Liver (tissue), 9 donors: Measurements from ENCODE around the gene ROR1. TPM values are rescaled to one million over a fixed set of nuclear protein-coding genes. Genes with fewer than 3 reads are reported as not detected.

ENCODE experiments used
- DNase-seq: peaks from one replicate; pipeline ENCODE4 v3.0.0-alpha.2; 2017; ENCODE audit warnings: low spot score
- H3K27ac ChIP-seq, 2 donors: one replicate each; pipeline ENCODE4 v1.7.0; 2013; ENCODE audit warnings: inconsistent platforms in 2 of 2, low read length in 2 of 2, control low read depth in 1 of 2, low read depth in 1 of 2, mild to moderate bottlenecking in 1 of 2
- H3K27me3 ChIP-seq, 4 donors: one replicate each; pipeline versions ENCODE4 v1.6.1 to v1.7.0; 2013; ENCODE audit warnings: low read length in 3 of 4, inconsistent platforms in 1 of 4, mild to moderate bottlenecking in 1 of 4, moderate library complexity in 1 of 4; ENCODE audit not compliant: control insufficient read depth in 4 of 4, insufficient read depth in 4 of 4
- H3K36me3 ChIP-seq, 4 donors: one replicate each; pipeline versions ENCODE4 v1.6.1 to v1.7.0; 2013; ENCODE audit warnings: low read length in 3 of 4, mild to moderate bottlenecking in 3 of 4, low read depth in 1 of 4, moderate library complexity in 1 of 4; ENCODE audit not compliant: control insufficient read depth in 4 of 4, insufficient read depth in 3 of 4
- H3K4me1 ChIP-seq, 4 donors: one replicate each; pipeline versions ENCODE4 v1.6.1 to v1.7.0; 2013; ENCODE audit warnings: low read length in 3 of 4, mild to moderate bottlenecking in 3 of 4, moderate library complexity in 1 of 4; ENCODE audit not compliant: control insufficient read depth in 4 of 4, insufficient read depth in 4 of 4
- H3K4me3 ChIP-seq, 3 donors: one replicate each; pipeline versions ENCODE4 v1.6.1 to v1.7.0; 2013; ENCODE audit warnings: low read length in 3 of 3, control low read depth in 1 of 3, low read depth in 1 of 3, mild to moderate bottlenecking in 1 of 3
- H3K9ac ChIP-seq, 2 donors: one replicate each; pipeline ENCODE4 v1.7.0; 2013; ENCODE audit warnings: low read length in 2 of 2, mild to moderate bottlenecking in 2 of 2, moderate library complexity in 2 of 2, control low read depth in 1 of 2, low read depth in 1 of 2
- H3K9me3 ChIP-seq, 4 donors: one replicate each; pipeline versions ENCODE4 v1.6.1 to v1.7.0; 2013; ENCODE audit warnings: low read length in 3 of 4; ENCODE audit not compliant: control insufficient read depth in 4 of 4
- EGR1 ChIP-seq, 2 donors: IDR thresholded peaks; 2 replicates each; pipeline ENCODE4 v1.6.1; 2016 to 2018; ENCODE audit warnings: antibody characterized with exemption in 2 of 2, low read depth in 2 of 2
- FOXA1 ChIP-seq: IDR thresholded peaks from 2 replicates; pipeline ENCODE4 v1.6.1; 2016; ENCODE audit warnings: antibody characterized with exemption
- FOXA2 ChIP-seq: IDR thresholded peaks from 2 replicates; pipeline ENCODE4 v1.6.1; 2016; ENCODE audit warnings: antibody characterized with exemption
- GABPA ChIP-seq, 2 donors: IDR thresholded peaks in 1 of 2; conservative IDR thresholded peaks in 1 of 2; 2 replicates each; pipeline ENCODE4 v1.6.1; 2016; ENCODE audit warnings: antibody characterized with exemption in 2 of 2, mild to moderate bottlenecking in 1 of 2, moderate library complexity in 1 of 2
- HNF4A ChIP-seq, 2 donors: conservative IDR thresholded peaks; 2 replicates each; pipeline ENCODE4 v1.6.1; 2016; ENCODE audit warnings: antibody characterized with exemption in 2 of 2, mild to moderate bottlenecking in 2 of 2
- HNF4G ChIP-seq: IDR thresholded peaks from 2 replicates; pipeline ENCODE4 v1.6.1; 2016; ENCODE audit warnings: antibody characterized with exemption
- JUND ChIP-seq, 2 donors: IDR thresholded peaks; 2 replicates each; pipeline ENCODE4 v1.6.1; 2016; ENCODE audit warnings: antibody characterized with exemption in 2 of 2
- NR2F2 ChIP-seq: IDR thresholded peaks from 2 replicates; pipeline ENCODE4 v1.6.1; 2016; ENCODE audit warnings: antibody characterized with exemption
- RAD21 ChIP-seq, 2 donors: IDR thresholded peaks; 2 replicates each; pipeline ENCODE4 v1.6.1; 2016; ENCODE audit warnings: antibody characterized with exemption in 2 of 2, mild to moderate bottlenecking in 2 of 2
- RXRA ChIP-seq, 2 donors: IDR thresholded peaks; 2 replicates each; pipeline ENCODE4 v1.6.1; 2017 to 2018; ENCODE audit warnings: antibody characterized with exemption in 2 of 2, mild to moderate bottlenecking in 1 of 2
- SP1 ChIP-seq: IDR thresholded peaks from 2 replicates; pipeline ENCODE4 v1.6.1; 2018; ENCODE audit warnings: antibody characterized with exemption, mild to moderate bottlenecking
- TAF1 ChIP-seq: conservative IDR thresholded peaks from 2 replicates; pipeline ENCODE4 v1.6.1; 2016; ENCODE audit warnings: antibody characterized with exemption, mild to moderate bottlenecking
- YY1 ChIP-seq: IDR thresholded peaks from 2 replicates; pipeline ENCODE4 v1.6.1; 2016; ENCODE audit warnings: antibody characterized with exemption, mild to moderate bottlenecking
- WGBS: extraction: QIAGEN DNeasy Blood & Tissue Kit; methylation state at CpG from one replicate; pipeline ENCODE4 v1.1.7; 2013; 5-methylcytosine and 5-hydroxymethylcytosine counted together
- polyA plus RNA-seq, 2 donors: library from polyadenylated mRNA; stranded (reverse) in 1 of 2; unstranded in 1 of 2; fragments of 200-250 nt in 1 of 2; fragments of >200 nt in 1 of 2; fragmentation: Nextera tagmentation in 1 of 2; extraction: Ambion mirVana in 1 of 2; gene quantifications; one replicate each; pipeline versions ENCODE4 v1.2.1 to v1.2.3, GENCODE V29; 2013 to 2015
- total RNA-seq, 2 donors: library from RNA; depleted of rRNA; stranded (reverse); fragments of >200 nt; gene quantifications; one replicate each; pipeline ENCODE4 v1.2.3, GENCODE V29; 2014
- TF ChIP-seq, protein P1 (sequence below): IDR thresholded peaks from 2 replicates; pipeline ENCODE4 v1.6.1; 2016; ENCODE audit warnings: antibody characterized with exemption
- TF ChIP-seq, protein P2 (sequence below): IDR thresholded peaks from 2 replicates; pipeline ENCODE4 v1.6.1; 2016; ENCODE audit warnings: antibody characterized with exemption
- TF ChIP-seq, protein P3 (sequence below): fragments of 150-350 bp; IDR thresholded peaks from 2 replicates; pipeline ENCODE4 v1.5.1; 2017; ENCODE audit warnings: improper control_type of control experiment, low read depth, low read length; ENCODE audit not compliant: missing input control
- TF ChIP-seq, protein P4 (sequence below): IDR thresholded peaks from 2 replicates; pipeline ENCODE4 v1.6.1; 2016; ENCODE audit warnings: antibody characterized with exemption
- TF ChIP-seq, protein P5 (sequence below): IDR thresholded peaks from 2 replicates; pipeline ENCODE4 v1.6.1; 2016; ENCODE audit warnings: antibody characterized with exemption, mild to moderate bottlenecking
- donor health status: healthy.
- donor health status: healthy.
- donor health status: healthy.
- donor health status: healthy.
- donor health status: healthy.

Gene ROR1
- total and polyA plus RNA-seq, 4 donors: 0.15 to 0.98 (median 0.37) TPM

DNA sequence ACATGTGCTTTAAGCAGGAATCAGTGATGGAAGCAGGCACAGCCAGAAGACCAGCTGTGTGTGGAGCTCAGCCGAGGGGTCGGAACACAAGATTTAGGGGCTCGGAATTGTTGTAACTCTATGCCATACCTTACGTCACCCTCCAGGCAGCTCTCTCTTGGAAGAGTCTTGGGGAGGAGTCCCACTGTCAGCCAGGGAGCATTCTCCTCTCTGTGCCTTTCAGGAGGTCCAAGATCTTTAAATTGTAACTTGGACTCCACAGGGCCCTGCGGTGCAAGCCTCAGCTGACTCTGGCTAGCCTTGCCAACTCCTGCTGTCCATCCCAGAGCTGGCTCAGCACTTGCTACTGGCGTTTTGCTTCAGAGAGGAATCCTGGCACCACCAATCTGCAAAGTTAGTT is 26.4 kb upstream of the ROR1 start:
- H3K27me3 ChIP-seq: peaks cover 0 to 2% (median 0%) of the 10 kb centered on the region in 4 donors
- 87% methylated on average over 6 of the region's 6 CpGs for WGBS
- H3K9ac ChIP-seq: no peak overlapping the region
- H3K27ac ChIP-seq: no peak overlapping the region
- DNase-seq: no peak
- no peak overlapping the region for H3K4me3 ChIP-seq
- TF ChIP-seq RXRA (IDR thresholded peaks at IDR 0.05): no peak
- no peak for TF ChIP-seq NR2F2
- no peak for TF ChIP-seq FOXA2
- TF ChIP-seq, protein P1, sequence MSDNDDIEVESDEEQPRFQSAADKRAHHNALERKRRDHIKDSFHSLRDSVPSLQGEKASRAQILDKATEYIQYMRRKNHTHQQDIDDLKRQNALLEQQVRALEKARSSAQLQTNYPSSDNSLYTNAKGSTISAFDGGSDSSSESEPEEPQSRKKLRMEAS: no peak
- no peak for TF ChIP-seq SP1
- TF ChIP-seq, protein P2, sequence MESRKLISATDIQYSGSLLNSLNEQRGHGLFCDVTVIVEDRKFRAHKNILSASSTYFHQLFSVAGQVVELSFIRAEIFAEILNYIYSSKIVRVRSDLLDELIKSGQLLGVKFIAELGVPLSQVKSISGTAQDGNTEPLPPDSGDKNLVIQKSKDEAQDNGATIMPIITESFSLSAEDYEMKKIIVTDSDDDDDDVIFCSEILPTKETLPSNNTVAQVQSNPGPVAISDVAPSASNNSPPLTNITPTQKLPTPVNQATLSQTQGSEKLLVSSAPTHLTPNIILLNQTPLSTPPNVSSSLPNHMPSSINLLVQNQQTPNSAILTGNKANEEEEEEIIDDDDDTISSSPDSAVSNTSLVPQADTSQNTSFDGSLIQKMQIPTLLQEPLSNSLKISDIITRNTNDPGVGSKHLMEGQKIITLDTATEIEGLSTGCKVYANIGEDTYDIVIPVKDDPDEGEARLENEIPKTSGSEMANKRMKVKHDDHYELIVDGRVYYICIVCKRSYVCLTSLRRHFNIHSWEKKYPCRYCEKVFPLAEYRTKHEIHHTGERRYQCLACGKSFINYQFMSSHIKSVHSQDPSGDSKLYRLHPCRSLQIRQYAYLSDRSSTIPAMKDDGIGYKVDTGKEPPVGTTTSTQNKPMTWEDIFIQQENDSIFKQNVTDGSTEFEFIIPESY: no peak
- TF ChIP-seq YY1: no peak
- no peak for TF ChIP-seq EGR1 (IDR thresholded peaks at IDR 0.05; ENCODE audit: low read depth in 2 of 2)
- TF ChIP-seq HNF4A (conservative IDR thresholded peaks at IDR 0.05): no peak
- no peaks in the 10 kb centered on the region for H3K4me1 ChIP-seq
- H3K9me3 ChIP-seq: no peaks in the 10 kb centered on the region
- H3K36me3 ChIP-seq: no peaks in the 10 kb centered on the region

DNA sequence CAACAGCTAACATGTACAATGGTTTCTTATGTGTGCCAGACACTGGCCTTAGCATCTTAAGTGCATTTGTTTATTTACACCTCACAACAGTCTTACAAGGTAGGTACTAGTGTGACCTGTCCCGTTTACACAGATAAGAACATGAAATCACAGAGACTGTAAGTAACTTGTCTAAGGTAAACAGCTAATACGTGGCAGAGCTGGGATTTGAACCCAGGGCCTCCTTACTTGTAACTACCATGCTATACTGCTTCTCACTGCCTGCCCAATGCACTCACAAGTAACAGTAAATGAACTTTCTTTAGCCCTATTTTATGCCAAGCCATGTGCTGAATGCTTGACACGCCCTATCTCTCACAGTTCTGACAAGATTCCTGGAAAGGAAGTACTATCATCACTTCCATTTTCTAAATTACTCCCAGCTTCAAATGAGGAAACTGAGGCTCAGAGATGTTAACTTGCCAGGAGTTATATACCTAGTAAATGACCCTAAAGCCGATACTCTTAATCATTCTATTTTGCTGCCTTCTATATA is 25.7 kb upstream of the ROR1 start:
- WGBS: 77% methylated on average over 4 of the region's 4 CpGs
- TF ChIP-seq NR2F2 (no peak), JUND (IDR thresholded peaks at IDR 0.05) (no peak), FOXA1 (no peak), RAD21 (IDR thresholded peaks at IDR 0.05) (no peak), HNF4A (conservative IDR thresholded peaks at IDR 0.05) (no peak), HNF4G (no peak)
- TF ChIP-seq, protein P2: no peak
- Histone ChIP-seq H3K27me3 (peaks cover 0 to 2% (median 0%) of the 10 kb centered on the region in 4 donors), H3K9ac (no peak overlapping the region), H3K36me3 (no peaks in the 10 kb centered on the region), H3K27ac (no peak overlapping the region), H3K9me3 (no peaks in the 10 kb centered on the region), H3K4me3 (no peak overlapping the region), H3K4me1 (no peaks in the 10 kb centered on the region)
- no peak for DNase-seq

DNA sequence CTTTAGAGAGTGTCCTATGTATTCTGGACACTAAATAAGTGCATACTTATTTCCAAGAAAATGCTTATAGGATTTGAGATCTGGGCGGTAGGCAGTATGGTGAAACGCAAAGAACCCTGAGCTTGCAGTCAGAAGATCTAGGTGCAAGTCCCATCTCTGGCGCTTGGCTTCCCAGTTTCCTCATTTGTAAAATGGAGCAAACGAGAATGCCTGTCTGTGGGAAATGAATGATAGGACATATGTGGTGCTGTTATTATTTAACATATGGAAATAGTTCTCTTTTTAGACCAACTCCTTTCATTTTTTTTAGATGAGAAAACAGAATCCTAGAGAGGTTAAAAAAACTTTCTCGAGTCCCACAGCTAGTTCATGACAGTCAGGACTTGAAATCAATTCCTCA is 25.2 kb upstream of the ROR1 start:
- H3K9me3 ChIP-seq: no peaks in the 10 kb centered on the region
- H3K27ac ChIP-seq: no peak overlapping the region
- H3K27me3 ChIP-seq: peaks cover 0 to 2% (median 0%) of the 10 kb centered on the region in 4 donors
- WGBS: 90% methylated on average over 5 of the region's 5 CpGs
- H3K36me3 ChIP-seq: no peaks in the 10 kb centered on the region
- H3K4me1 ChIP-seq: no peaks in the 10 kb centered on the region
- H3K9ac ChIP-seq: no peak overlapping the region
- TF ChIP-seq, protein P3, sequence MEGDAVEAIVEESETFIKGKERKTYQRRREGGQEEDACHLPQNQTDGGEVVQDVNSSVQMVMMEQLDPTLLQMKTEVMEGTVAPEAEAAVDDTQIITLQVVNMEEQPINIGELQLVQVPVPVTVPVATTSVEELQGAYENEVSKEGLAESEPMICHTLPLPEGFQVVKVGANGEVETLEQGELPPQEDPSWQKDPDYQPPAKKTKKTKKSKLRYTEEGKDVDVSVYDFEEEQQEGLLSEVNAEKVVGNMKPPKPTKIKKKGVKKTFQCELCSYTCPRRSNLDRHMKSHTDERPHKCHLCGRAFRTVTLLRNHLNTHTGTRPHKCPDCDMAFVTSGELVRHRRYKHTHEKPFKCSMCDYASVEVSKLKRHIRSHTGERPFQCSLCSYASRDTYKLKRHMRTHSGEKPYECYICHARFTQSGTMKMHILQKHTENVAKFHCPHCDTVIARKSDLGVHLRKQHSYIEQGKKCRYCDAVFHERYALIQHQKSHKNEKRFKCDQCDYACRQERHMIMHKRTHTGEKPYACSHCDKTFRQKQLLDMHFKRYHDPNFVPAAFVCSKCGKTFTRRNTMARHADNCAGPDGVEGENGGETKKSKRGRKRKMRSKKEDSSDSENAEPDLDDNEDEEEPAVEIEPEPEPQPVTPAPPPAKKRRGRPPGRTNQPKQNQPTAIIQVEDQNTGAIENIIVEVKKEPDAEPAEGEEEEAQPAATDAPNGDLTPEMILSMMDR: no peak
- TF ChIP-seq SP1: no peak
- TF ChIP-seq RAD21 (IDR thresholded peaks at IDR 0.05): no peak
- no peak for TF ChIP-seq NR2F2
- TF ChIP-seq, protein P4, sequence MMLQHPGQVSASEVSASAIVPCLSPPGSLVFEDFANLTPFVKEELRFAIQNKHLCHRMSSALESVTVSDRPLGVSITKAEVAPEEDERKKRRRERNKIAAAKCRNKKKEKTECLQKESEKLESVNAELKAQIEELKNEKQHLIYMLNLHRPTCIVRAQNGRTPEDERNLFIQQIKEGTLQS: no peak
- no peak for TF ChIP-seq FOXA1
- TF ChIP-seq TAF1: no peak
- TF ChIP-seq EGR1 (IDR thresholded peaks at IDR 0.05; ENCODE audit: low read depth in 2 of 2): no peak
- TF ChIP-seq JUND (IDR thresholded peaks at IDR 0.05): no peak
- no peak for TF ChIP-seq RXRA (IDR thresholded peaks at IDR 0.05)
- TF ChIP-seq, protein P5, sequence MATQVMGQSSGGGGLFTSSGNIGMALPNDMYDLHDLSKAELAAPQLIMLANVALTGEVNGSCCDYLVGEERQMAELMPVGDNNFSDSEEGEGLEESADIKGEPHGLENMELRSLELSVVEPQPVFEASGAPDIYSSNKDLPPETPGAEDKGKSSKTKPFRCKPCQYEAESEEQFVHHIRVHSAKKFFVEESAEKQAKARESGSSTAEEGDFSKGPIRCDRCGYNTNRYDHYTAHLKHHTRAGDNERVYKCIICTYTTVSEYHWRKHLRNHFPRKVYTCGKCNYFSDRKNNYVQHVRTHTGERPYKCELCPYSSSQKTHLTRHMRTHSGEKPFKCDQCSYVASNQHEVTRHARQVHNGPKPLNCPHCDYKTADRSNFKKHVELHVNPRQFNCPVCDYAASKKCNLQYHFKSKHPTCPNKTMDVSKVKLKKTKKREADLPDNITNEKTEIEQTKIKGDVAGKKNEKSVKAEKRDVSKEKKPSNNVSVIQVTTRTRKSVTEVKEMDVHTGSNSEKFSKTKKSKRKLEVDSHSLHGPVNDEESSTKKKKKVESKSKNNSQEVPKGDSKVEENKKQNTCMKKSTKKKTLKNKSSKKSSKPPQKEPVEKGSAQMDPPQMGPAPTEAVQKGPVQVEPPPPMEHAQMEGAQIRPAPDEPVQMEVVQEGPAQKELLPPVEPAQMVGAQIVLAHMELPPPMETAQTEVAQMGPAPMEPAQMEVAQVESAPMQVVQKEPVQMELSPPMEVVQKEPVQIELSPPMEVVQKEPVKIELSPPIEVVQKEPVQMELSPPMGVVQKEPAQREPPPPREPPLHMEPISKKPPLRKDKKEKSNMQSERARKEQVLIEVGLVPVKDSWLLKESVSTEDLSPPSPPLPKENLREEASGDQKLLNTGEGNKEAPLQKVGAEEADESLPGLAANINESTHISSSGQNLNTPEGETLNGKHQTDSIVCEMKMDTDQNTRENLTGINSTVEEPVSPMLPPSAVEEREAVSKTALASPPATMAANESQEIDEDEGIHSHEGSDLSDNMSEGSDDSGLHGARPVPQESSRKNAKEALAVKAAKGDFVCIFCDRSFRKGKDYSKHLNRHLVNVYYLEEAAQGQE: no peak
- no peak for TF ChIP-seq GABPA (IDR thresholded peaks at IDR 0.05 in 1 of 2, conservative IDR thresholded peaks at IDR 0.05 in 1 of 2)
- no peak overlapping the region for H3K4me3 ChIP-seq
- no peak for DNase-seq
